K562 (cell line): Measurements from ENCODE around the gene MAML3. TPM values are rescaled to one million over a fixed set of nuclear protein-coding genes. Genes with fewer than 3 reads are reported as not detected.

ENCODE experiments used
- ARNT ChIP-seq, 2 experiments: fragments of 450-650 bp; IDR thresholded peaks; 2 replicates each; pipeline ENCODE4 v1.6.1; 2016; ENCODE audit warnings: mild to moderate bottlenecking in 1 of 2
- FOXP1 ChIP-seq: sonication (generic); formaldehyde crosslinking; IDR thresholded peaks from 2 replicates; pipeline ENCODE4 v1.8.0; 2022; ENCODE audit warnings: mild to moderate bottlenecking, missing genetic modification reagents
- GATAD2A ChIP-seq: fragments of 450-650 bp; IDR thresholded peaks from 2 replicates; pipeline ENCODE4 v1.6.1; 2017
- SMAD3 ChIP-seq: fragments of 450-650 bp; formaldehyde crosslinking; conservative IDR thresholded peaks from 2 replicates; pipeline ENCODE4 v1.4.0; 2020; ENCODE audit warnings: mild to moderate bottlenecking
- ZBTB8A ChIP-seq: fragments of 450-650 bp; IDR thresholded peaks from 2 replicates; pipeline ENCODE4 v1.6.1; 2018; ENCODE audit warnings: mild to moderate bottlenecking, moderate library complexity; ENCODE audit not compliant: partially characterized antibody
- ZNF12 ChIP-seq: sonication (generic); formaldehyde crosslinking; IDR thresholded peaks from 2 replicates; pipeline ENCODE4 v1.4.0; 2020; ENCODE audit warnings: mild to moderate bottlenecking, missing genetic modification reagents
- ZNF644 ChIP-seq: fragments of 200-800 bp; sonication (Bioruptor generic); IDR thresholded peaks from 2 replicates; pipeline ENCODE4 v1.6.1; 2016; ENCODE audit warnings: low read depth, missing genetic modification characterization, missing compliant biosample characterization
- ZZZ3 ChIP-seq: fragments of 450-650 bp; IDR thresholded peaks from 2 replicates; pipeline ENCODE4 v1.6.1; 2016; ENCODE audit warnings: antibody characterized with exemption, mild to moderate bottlenecking, moderate library complexity
- polyA plus RNA-seq, 8 experiments: library from polyadenylated mRNA; depleted of rRNA in 4 of 8; stranded (reverse) in 5 of 8; unstranded in 3 of 8; fragments of >200 nt; fragmentation: Nextera tagmentation in 2 of 8; fragmentation: Illumina TruSeq in 1 of 8; extraction: Ambion mirVana in 2 of 8; extraction: Trizol in 1 of 8; gene quantifications; 2 replicates each; pipeline versions ENCODE4 v1.2.1 to v1.2.3, GENCODE V29; 2011 to 2014; ENCODE audit warnings: inconsistent platforms in 1 of 8, missing spikeins in 1 of 8
- total RNA-seq, 7 experiments: library from RNA; depleted of rRNA in 6 of 7; stranded (reverse); fragments of >200 nt in 6 of 7; fragmentation: Illumina TruSeq in 2 of 7; extraction: Trizol in 2 of 7; gene quantifications; 2 replicates each; pipeline versions ENCODE4 v1.2.1 to v1.2.3, GENCODE V29; 2011 to 2021; ENCODE audit warnings: low replicate concordance in 1 of 7
- TF ChIP-seq, protein P1 (sequence below): fragments of 250-450 bp; sonication (Bioruptor Pico); IDR thresholded peaks from 2 replicates; pipeline ENCODE4 v1.5.1; 2021; ENCODE audit warnings: mild to moderate bottlenecking
- TF ChIP-seq, protein P2 (sequence below): fragments of 450-650 bp; conservative IDR thresholded peaks from 2 replicates; pipeline ENCODE4 v1.6.1; 2016; ENCODE audit warnings: missing genetic modification characterization, low read depth, mild to moderate bottlenecking, control low read depth, missing compliant biosample characterization
- TF ChIP-seq, protein P3 (sequence below), 2 experiments: fragments of 200-800 bp in 1 of 2; sonication (Bioruptor generic) in 1 of 2; sonication (generic) in 1 of 2; formaldehyde crosslinking in 1 of 2; IDR thresholded peaks in 1 of 2; conservative IDR thresholded peaks in 1 of 2; 2 replicates each; pipeline versions ENCODE4 v1.5.0 to v1.6.1; 2016 to 2020; ENCODE audit warnings: missing compliant biosample characterization in 1 of 2, missing genetic modification characterization in 1 of 2, missing genetic modification reagents in 1 of 2

Gene MAML3
- total and polyA plus RNA-seq, 9 of the 15 experiments (the other 6 are each of a cell fraction or from before 2014, with no cell fraction given), result 0.01 to 0.55 (median 0.25) TPM

DNA sequence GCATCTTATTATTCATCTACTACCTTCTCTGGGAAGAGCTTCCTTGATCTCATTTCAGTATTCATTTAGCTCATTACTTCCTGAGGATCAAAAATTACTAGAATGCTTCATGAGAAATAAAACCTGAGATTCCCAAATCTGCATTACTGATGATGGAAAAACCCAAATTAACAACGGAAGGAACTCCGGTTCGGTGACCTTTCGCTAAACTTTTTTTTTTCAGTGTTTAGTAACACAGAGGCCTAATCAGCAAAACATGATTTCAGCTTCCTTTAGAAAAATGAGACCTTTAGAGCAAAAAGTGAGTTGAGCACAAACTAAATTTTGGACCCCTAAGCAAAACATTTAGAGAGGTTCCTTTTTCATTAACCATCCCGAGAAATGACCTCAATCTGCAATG is 229.2 kb downstream of the MAML3 start (continued):
- TF ChIP-seq ZNF644 (tag) (no peak), ZNF12 (CRISPR knock-in tag) (no peak), ZZZ3 (no peak), ZBTB8A (no peak), GATAD2A (no peak), FOXP1 (CRISPR knock-in tag) (no peak), ARNT (IDR thresholded peaks at IDR 0.05) (no peak), SMAD3 (CRISPR knock-in tag) (no peak)
- TF ChIP-seq, protein P1, sequence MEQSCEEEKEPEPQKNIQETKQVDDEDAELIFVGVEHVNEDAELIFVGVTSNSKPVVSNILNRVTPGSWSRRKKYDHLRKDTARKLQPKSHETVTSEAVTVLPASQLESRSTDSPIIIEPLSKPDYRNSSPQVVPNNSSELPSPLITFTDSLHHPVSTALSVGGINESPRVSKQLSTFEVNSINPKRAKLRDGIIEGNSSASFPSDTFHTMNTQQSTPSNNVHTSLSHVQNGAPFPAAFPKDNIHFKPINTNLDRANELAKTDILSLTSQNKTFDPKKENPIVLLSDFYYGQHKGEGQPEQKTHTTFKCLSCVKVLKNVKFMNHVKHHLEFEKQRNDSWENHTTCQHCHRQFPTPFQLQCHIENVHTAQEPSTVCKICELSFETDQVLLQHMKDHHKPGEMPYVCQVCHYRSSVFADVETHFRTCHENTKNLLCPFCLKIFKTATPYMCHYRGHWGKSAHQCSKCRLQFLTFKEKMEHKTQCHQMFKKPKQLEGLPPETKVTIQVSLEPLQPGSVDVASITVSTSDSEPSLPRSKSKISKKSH, result no peak
- TF ChIP-seq, protein P2, sequence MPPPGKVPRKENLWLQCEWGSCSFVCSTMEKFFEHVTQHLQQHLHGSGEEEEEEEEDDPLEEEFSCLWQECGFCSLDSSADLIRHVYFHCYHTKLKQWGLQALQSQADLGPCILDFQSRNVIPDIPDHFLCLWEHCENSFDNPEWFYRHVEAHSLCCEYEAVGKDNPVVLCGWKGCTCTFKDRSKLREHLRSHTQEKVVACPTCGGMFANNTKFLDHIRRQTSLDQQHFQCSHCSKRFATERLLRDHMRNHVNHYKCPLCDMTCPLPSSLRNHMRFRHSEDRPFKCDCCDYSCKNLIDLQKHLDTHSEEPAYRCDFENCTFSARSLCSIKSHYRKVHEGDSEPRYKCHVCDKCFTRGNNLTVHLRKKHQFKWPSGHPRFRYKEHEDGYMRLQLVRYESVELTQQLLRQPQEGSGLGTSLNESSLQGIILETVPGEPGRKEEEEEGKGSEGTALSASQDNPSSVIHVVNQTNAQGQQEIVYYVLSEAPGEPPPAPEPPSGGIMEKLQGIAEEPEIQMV (tag), result no peak
- TF ChIP-seq, protein P3, sequence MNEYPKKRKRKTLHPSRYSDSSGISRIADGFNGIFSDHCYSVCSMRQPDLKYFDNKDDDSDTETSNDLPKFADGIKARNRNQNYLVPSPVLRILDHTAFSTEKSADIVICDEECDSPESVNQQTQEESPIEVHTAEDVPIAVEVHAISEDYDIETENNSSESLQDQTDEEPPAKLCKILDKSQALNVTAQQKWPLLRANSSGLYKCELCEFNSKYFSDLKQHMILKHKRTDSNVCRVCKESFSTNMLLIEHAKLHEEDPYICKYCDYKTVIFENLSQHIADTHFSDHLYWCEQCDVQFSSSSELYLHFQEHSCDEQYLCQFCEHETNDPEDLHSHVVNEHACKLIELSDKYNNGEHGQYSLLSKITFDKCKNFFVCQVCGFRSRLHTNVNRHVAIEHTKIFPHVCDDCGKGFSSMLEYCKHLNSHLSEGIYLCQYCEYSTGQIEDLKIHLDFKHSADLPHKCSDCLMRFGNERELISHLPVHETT (CRISPR knock-in tag; conservative IDR thresholded peaks at IDR 0.05 in 1 of 2, IDR thresholded peaks at IDR 0.05 in 1 of 2), result no peak
